ENCODE results near the gene DNAI7. TPM values are rescaled to one million over a fixed set of nuclear protein-coding genes. Genes with fewer than 3 reads are reported as not detected.
A peak's percentile ranks its signal among the peaks of the same experiment; 100 is the strongest.

The DNAI7 gene
- total and polyA plus RNA-seq, 4 experiments from 2014 or later = 0.07 to 0.15 TPM; not detected in 2

- DNase-seq = no peak
- H3K9me3 ChIP-seq (ENCODE audit: control insufficient read depth in 1 of 2, low read length in 2 of 2) = no peaks in the 10 kb centered on the region
- no peak overlapping the region for H3K27ac ChIP-seq (ENCODE audit: low read depth, low read length)
- peaks cover 9 to 21% (median 17%) of the 10 kb centered on the region in 4 donors for H3K4me1 Mint-ChIP-seq
- ChIA-PET CTCF (ENCODE audit: partially characterized antibody) (interaction anchor here (1.1 to 1.6 kb wide), 2 partner anchors 98 to 99 kb away, joined by 3 to 4 read pairs; no protein-coding TSS in a partner anchor), POLR2A (ENCODE audit: partially characterized antibody) (no interaction called here)
- H3K4me3 Mint-ChIP-seq = no peak overlapping the region
- H3K27ac Mint-ChIP-seq = peak overlapping the region in 5 of 7 donors; percentile 12 to 87 (median 26)
- peaks cover 10% of the 10 kb centered on the region for H3K4me1 ChIP-seq (ENCODE audit: insufficient read depth, low read length)
- peaks cover 0 to 14% (median 1%) of the 10 kb centered on the region in 8 donors for H3K9me3 Mint-ChIP-seq
- H3K27me3 ChIP-seq (ENCODE audit: insufficient read depth, low read length) = no peaks in the 10 kb centered on the region
- intact Hi-C loops (cut with micrococcal nuclease) = loop anchor here (5.0 kb wide), 1 partner anchor 37 kb away; a partner anchor contains a TSS
- H3K27me3 Mint-ChIP-seq = no peaks in the 10 kb centered on the region
- no peak overlapping the region for H3K4me3 ChIP-seq (ENCODE audit: low read length in 2 of 2)
- peaks cover 75 to 81% of the 10 kb centered on the region in 2 donors for H3K36me3 Mint-ChIP-seq
- peaks cover under 1% of the 10 kb centered on the region for H3K36me3 ChIP-seq (ENCODE audit: insufficient read depth, low read length)
Observed at GRCh38 chr12:25089738-25090137, 105.2 kb downstream of the DNAI7 start.

- no peaks in the 10 kb centered on the region for H3K9me3 Mint-ChIP-seq
- Histone ChIP-seq H3K36me3 (ENCODE audit: insufficient read depth, low read length) (peaks cover 12% of the 10 kb centered on the region), H3K27ac (ENCODE audit: low read depth, low read length) (no peak overlapping the region), H3K9me3 (ENCODE audit: control insufficient read depth in 1 of 2, low read length in 2 of 2) (no peaks in the 10 kb centered on the region), H3K4me3 (ENCODE audit: low read length in 2 of 2) (no peak overlapping the region), H3K27me3 (ENCODE audit: insufficient read depth, low read length) (no peaks in the 10 kb centered on the region), H3K4me1 (ENCODE audit: insufficient read depth, low read length) (peaks cover 10% of the 10 kb centered on the region)
- H3K27ac Mint-ChIP-seq = peak overlapping the region in 1 of 7 donors; percentile 67
- H3K36me3 Mint-ChIP-seq = peaks cover 73 to 81% of the 10 kb centered on the region in 2 donors
- ChIA-PET POLR2A (ENCODE audit: partially characterized antibody) (no interaction called here), CTCF (ENCODE audit: partially characterized antibody) (no interaction called here)
- H3K4me3 Mint-ChIP-seq = peak overlapping the region in 1 of 8 donors; percentile 4
- intact Hi-C loops (cut with micrococcal nuclease) = loop anchor here (5.0 kb wide), 1 partner anchor 35 kb away; a partner anchor contains a TSS
- peaks cover 9 to 21% (median 17%) of the 10 kb centered on the region in 4 donors for H3K4me1 Mint-ChIP-seq
- no peaks in the 10 kb centered on the region for H3K27me3 Mint-ChIP-seq
- no peak for DNase-seq
Observed at GRCh38 chr12:25087596-25087995, 107.4 kb downstream of the DNAI7 start.

- Mint-ChIP-seq H3K27ac (no peak overlapping the region), H3K4me1 (peaks cover 6 to 17% (median 15%) of the 10 kb centered on the region in 4 donors), H3K4me3 (no peak overlapping the region), H3K9me3 (no peaks in the 10 kb centered on the region), H3K36me3 (peaks cover 52 to 76% of the 10 kb centered on the region in 2 donors), H3K27me3 (no peaks in the 10 kb centered on the region)
- H3K36me3 ChIP-seq (ENCODE audit: insufficient read depth, low read length) = peaks cover 15% of the 10 kb centered on the region
- H3K4me1 ChIP-seq (ENCODE audit: insufficient read depth, low read length) = peaks cover 8% of the 10 kb centered on the region
- H3K4me3 ChIP-seq (ENCODE audit: low read length in 2 of 2) = no peak overlapping the region
- ChIA-PET POLR2A (ENCODE audit: partially characterized antibody) (no interaction called here), CTCF (ENCODE audit: partially characterized antibody) (no interaction called here)
- DNase-seq = no peak
- no peaks in the 10 kb centered on the region for H3K27me3 ChIP-seq (ENCODE audit: insufficient read depth, low read length)
- intact Hi-C loops (cut with micrococcal nuclease) = loop anchor here (5.0 kb wide), 1 partner anchor 33 kb away; a partner anchor contains a TSS
- no peak overlapping the region for H3K27ac ChIP-seq (ENCODE audit: low read depth, low read length)
- H3K9me3 ChIP-seq (ENCODE audit: control insufficient read depth in 1 of 2, low read length in 2 of 2) = no peaks in the 10 kb centered on the region
Observed at GRCh38 chr12:25084816-25085215, 110.1 kb downstream of the DNAI7 start.

DNA sequence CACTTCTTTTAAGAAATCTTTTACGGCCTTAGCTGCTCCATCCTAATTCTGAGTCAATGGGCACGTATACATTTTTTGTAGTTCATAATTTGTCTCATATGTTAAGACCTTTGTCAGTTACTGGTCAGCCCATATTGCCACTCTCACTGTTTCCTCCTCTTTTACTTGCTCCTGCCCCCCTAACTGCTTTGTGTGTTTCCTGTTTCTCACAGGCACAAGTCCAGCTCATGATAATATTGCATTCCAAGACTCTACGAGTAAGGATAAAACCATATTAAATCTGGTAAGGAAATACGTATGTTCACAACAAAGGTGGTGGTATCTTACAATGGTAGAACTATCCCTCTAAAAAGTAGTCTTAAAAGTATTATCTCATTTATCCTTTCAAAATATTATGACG, 111.7 kb downstream of the DNAI7 start:
- Mint-ChIP-seq H3K27ac (peak overlapping the region in 1 of 7 donors; percentile 63), H3K36me3 (peaks cover 58 to 77% of the 10 kb centered on the region in 2 donors), H3K27me3 (no peaks in the 10 kb centered on the region), H3K4me3 (peak overlapping the region in 1 of 8 donors; percentile 30), H3K9me3 (no peaks in the 10 kb centered on the region), H3K4me1 (peaks cover 2 to 9% (median 6%) of the 10 kb centered on the region in 4 donors)
- DNase-seq = no peak
- Histone ChIP-seq H3K36me3 (ENCODE audit: insufficient read depth, low read length) (peaks cover 16% of the 10 kb centered on the region), H3K4me1 (ENCODE audit: insufficient read depth, low read length) (no peaks in the 10 kb centered on the region), H3K9me3 (ENCODE audit: control insufficient read depth in 1 of 2, low read length in 2 of 2) (no peaks in the 10 kb centered on the region), H3K4me3 (ENCODE audit: low read length in 2 of 2) (no peak overlapping the region), H3K27me3 (ENCODE audit: insufficient read depth, low read length) (no peaks in the 10 kb centered on the region), H3K27ac (ENCODE audit: low read depth, low read length) (no peak overlapping the region)
- CTCF ChIA-PET (ENCODE audit: partially characterized antibody) = interaction anchor here (1.0 kb wide), 1 partner anchor 72 kb away, joined by 3 read pairs; no protein-coding TSS in a partner anchor
- POLR2A ChIA-PET (ENCODE audit: partially characterized antibody) = no interaction called here
- intact Hi-C loops (cut with micrococcal nuclease) = no loop called here

DNA sequence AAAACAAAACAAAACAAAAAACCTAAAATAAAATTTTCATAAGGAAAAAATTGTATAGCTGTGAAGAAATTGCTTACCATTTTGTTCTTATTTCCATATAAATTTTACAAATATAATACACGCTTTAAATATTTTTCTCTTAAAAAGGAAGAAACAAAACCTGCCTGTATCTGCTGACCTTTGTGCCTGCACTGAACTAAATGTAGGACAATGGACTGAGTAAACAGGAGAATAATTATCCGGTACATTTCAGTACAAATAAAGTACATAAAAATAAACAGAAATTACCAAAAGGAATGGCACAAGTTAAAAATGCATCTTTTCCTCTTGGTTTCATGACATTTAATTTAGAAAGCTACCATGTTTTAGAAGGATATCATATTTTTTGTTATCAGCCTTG, 112.3 kb downstream of the DNAI7 start:
- Mint-ChIP-seq H3K4me1 (peaks cover 0 to 3% (median 1%) of the 10 kb centered on the region in 4 donors), H3K4me3 (no peak overlapping the region)

DNA sequence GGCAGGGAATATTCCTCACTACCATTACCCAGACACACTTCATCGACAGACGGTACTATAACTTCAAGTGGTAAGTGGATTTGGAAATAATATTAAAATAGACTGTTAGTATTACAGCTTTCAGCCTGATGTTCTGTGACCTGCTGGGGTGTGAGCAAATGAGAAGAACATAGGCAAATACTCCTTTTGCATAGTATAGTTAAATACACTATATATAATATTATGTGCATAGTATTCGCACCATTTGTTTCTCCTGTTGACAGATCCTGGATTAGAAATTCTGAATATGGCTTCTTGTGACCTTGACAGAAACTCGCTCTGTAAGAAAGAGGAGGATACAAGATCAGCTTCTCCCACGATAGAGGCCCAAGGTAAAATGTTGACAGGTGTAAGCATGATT, 115.6 kb downstream of the DNAI7 start:
- H3K27me3 ChIP-seq (ENCODE audit: insufficient read depth, low read length) = no peaks in the 10 kb centered on the region
- CTCF ChIA-PET (ENCODE audit: partially characterized antibody) = interaction anchor here (1.0 kb wide), 1 partner anchor 50 kb away, joined by 3 read pairs; no protein-coding TSS in a partner anchor
- Mint-ChIP-seq H3K4me1 (peaks cover 0 to 2% (median under 1%) of the 10 kb centered on the region in 4 donors), H3K9me3 (no peaks in the 10 kb centered on the region), H3K27ac (no peak overlapping the region), H3K27me3 (no peaks in the 10 kb centered on the region), H3K36me3 (peaks cover 29 to 45% of the 10 kb centered on the region in 2 donors), H3K4me3 (no peak overlapping the region)
- H3K36me3 ChIP-seq (ENCODE audit: insufficient read depth, low read length) = peaks cover 16% of the 10 kb centered on the region
- no peaks in the 10 kb centered on the region for H3K4me1 ChIP-seq (ENCODE audit: insufficient read depth, low read length)
- no peaks in the 10 kb centered on the region for H3K9me3 ChIP-seq (ENCODE audit: control insufficient read depth in 1 of 2, low read length in 2 of 2)
- POLR2A ChIA-PET (ENCODE audit: partially characterized antibody) = interaction anchor here (0.9 kb wide), 1 partner anchor 27 kb away, joined by 3 read pairs; a partner anchor contains a TSS
- H3K27ac ChIP-seq (ENCODE audit: low read depth, low read length) = no peak overlapping the region
- no peak for DNase-seq
- intact Hi-C loops (cut with micrococcal nuclease) = no loop called here
- no peak overlapping the region for H3K4me3 ChIP-seq (ENCODE audit: low read length in 2 of 2)

More for the DNA sequence above, 112.3 kb downstream of the DNAI7 start:
- H3K9me3 ChIP-seq (ENCODE audit: control insufficient read depth in 1 of 2, low read length in 2 of 2) = no peaks in the 10 kb centered on the region
- Mint-ChIP-seq H3K27ac (no peak overlapping the region), H3K36me3 (peaks cover 52 to 71% of the 10 kb centered on the region in 2 donors), H3K27me3 (no peaks in the 10 kb centered on the region), H3K9me3 (no peaks in the 10 kb centered on the region)
- CTCF ChIA-PET (ENCODE audit: partially characterized antibody) = interaction anchor here (1.0 kb wide), 1 partner anchor 72 kb away, joined by 3 read pairs; no protein-coding TSS in a partner anchor
- H3K27me3 ChIP-seq (ENCODE audit: insufficient read depth, low read length) = no peaks in the 10 kb centered on the region
- peaks cover 19% of the 10 kb centered on the region for H3K36me3 ChIP-seq (ENCODE audit: insufficient read depth, low read length)
- H3K4me1 ChIP-seq (ENCODE audit: insufficient read depth, low read length) = no peaks in the 10 kb centered on the region
- DNase-seq = no peak
- intact Hi-C loops (cut with micrococcal nuclease) = no loop called here
- no peak overlapping the region for H3K4me3 ChIP-seq (ENCODE audit: low read length in 2 of 2)
- POLR2A ChIA-PET (ENCODE audit: partially characterized antibody) = no interaction called here
- no peak overlapping the region for H3K27ac ChIP-seq (ENCODE audit: low read depth, low read length)

- Histone ChIP-seq H3K4me1 (ENCODE audit: insufficient read depth, low read length) (peaks cover 5% of the 10 kb centered on the region), H3K36me3 (ENCODE audit: insufficient read depth, low read length) (peaks cover 14% of the 10 kb centered on the region), H3K4me3 (ENCODE audit: low read length in 2 of 2) (no peak overlapping the region), H3K9me3 (ENCODE audit: control insufficient read depth in 1 of 2, low read length in 2 of 2) (no peaks in the 10 kb centered on the region), H3K27me3 (ENCODE audit: insufficient read depth, low read length) (no peaks in the 10 kb centered on the region), H3K27ac (ENCODE audit: low read depth, low read length) (no peak overlapping the region)
- no peak for DNase-seq
- intact Hi-C loops (cut with micrococcal nuclease) = no loop called here
- Mint-ChIP-seq H3K4me1 (peaks cover 5 to 16% (median 15%) of the 10 kb centered on the region in 4 donors), H3K36me3 (peaks cover 44 to 48% of the 10 kb centered on the region in 2 donors), H3K27ac (no peak overlapping the region), H3K27me3 (no peaks in the 10 kb centered on the region), H3K4me3 (no peak overlapping the region), H3K9me3 (no peaks in the 10 kb centered on the region)
- CTCF ChIA-PET (ENCODE audit: partially characterized antibody) = no interaction called here
- POLR2A ChIA-PET (ENCODE audit: partially characterized antibody) = no interaction called here
Observed at GRCh38 chr12:25074954-25075353, 120.0 kb downstream of the DNAI7 start.

Measured in CD4-positive, alpha-beta memory T cell (primary cell).